OCI-LY7 (cell line): ENCODE results near the gene USP48. TPM values are rescaled to one million over a fixed set of nuclear protein-coding genes. Genes with fewer than 3 reads are reported as not detected.

Source experiments
- BruUV-seq: library from RNA; stranded (reverse); fragments of 400-500 nt; replicated peaks from 2 replicates; lab custom pipeline; 2021; lab: Mats Ljungman, UMichigan
- CTCF ChIA-PET: fragments of 300-600 bp; sonication (Branson Sonifier 250); formaldehyde crosslinking; loops from one replicate; lab custom pipeline; 2022; ENCODE audit warnings: antibody characterized with exemption; ENCODE audit not compliant: unreplicated experiment; lab: Charles Lee
- POLR2A ChIA-PET: fragments of 300-600 bp; sonication (Branson Sonifier 250); formaldehyde crosslinking; loops from one replicate; lab custom pipeline; 2022; ENCODE audit warnings: antibody characterized with exemption; lab: Charles Lee
- DNase-seq: peaks from one replicate; pipeline ENCODE4 v3.0.0-alpha.2; 2015; ENCODE audit warnings: low spot score
- H2AFZ ChIP-seq: fragments of 200-600 bp; sonication (generic), shearing (Covaris generic); 2 replicates; pipeline ENCODE4 v1.6.1; 2014; ENCODE audit warnings: mild to moderate bottlenecking, antibody characterized with exemption, low read length, moderate library complexity
- H3K27ac ChIP-seq: fragments of 200-600 bp; sonication (generic); 2 replicates; pipeline ENCODE4 v1.5.1; 2014; ENCODE audit warnings: mixed run types, low read depth, mild to moderate bottlenecking, moderate library complexity, low read length, inconsistent platforms; ENCODE audit not compliant: poor library complexity, severe bottlenecking
- H3K36me3 ChIP-seq: fragments of 200-600 bp; sonication (generic); 2 replicates; pipeline ENCODE4 v1.6.1; 2014; ENCODE audit warnings: mild to moderate bottlenecking, antibody characterized with exemption, low read length, moderate library complexity, mixed read lengths; ENCODE audit not compliant: insufficient read depth
- H3K4me1 ChIP-seq: fragments of 200-600 bp; sonication (generic); 2 replicates; pipeline ENCODE4 v1.5.1; 2014; ENCODE audit warnings: mild to moderate bottlenecking, low read length; ENCODE audit not compliant: insufficient read depth, poor library complexity, severe bottlenecking
- H3K4me2 ChIP-seq: fragments of 200-600 bp; sonication (generic); 2 replicates; pipeline ENCODE4 v1.6.1; 2014; ENCODE audit warnings: mild to moderate bottlenecking, low read length
- H3K4me3 ChIP-seq: fragments of 200-600 bp; sonication (generic); 2 replicates; pipeline ENCODE4 v1.5.1; 2014; ENCODE audit warnings: mild to moderate bottlenecking, low read depth, low read length; ENCODE audit not compliant: poor library complexity, severe bottlenecking
- H3K79me2 ChIP-seq: fragments of 200-600 bp; sonication (generic); 2 replicates; pipeline ENCODE4 v1.6.1; 2016; ENCODE audit warnings: low read depth, mild to moderate bottlenecking, low read length, moderate library complexity, mixed read lengths; ENCODE audit not compliant: insufficient read depth
- H3K9me2 ChIP-seq: fragments of 200-600 bp; sonication (generic); 2 replicates; pipeline ENCODE4 v1.6.1; 2016; ENCODE audit warnings: mild to moderate bottlenecking, low read length, mixed read lengths; ENCODE audit not compliant: insufficient read depth
- H3K9me3 ChIP-seq: fragments of 200-600 bp; sonication (generic); 2 replicates; pipeline ENCODE4 v1.6.1; 2014; ENCODE audit warnings: mild to moderate bottlenecking, mixed run types, low read length, mixed read lengths
- H4K20me1 ChIP-seq: fragments of 200-600 bp; sonication (generic); 2 replicates; pipeline ENCODE4 v1.6.1; 2014; ENCODE audit warnings: mild to moderate bottlenecking, antibody characterized with exemption, low read length, moderate library complexity, mixed read lengths; ENCODE audit not compliant: insufficient read depth
- EZH2phosphoT487 ChIP-seq: fragments of 200-600 bp; sonication (generic); IDR thresholded peaks from 2 replicates; pipeline ENCODE4 v1.6.1; 2018; ENCODE audit warnings: low read depth, borderline replicate concordance, mild to moderate bottlenecking, mixed run types, antibody characterized with exemption, low read length, moderate library complexity, mixed read lengths
- intact Hi-C: fragments of 100-400 bp; cut with micrococcal nuclease; formaldehyde crosslinking; loops from one replicate; pipeline ENCODE4 v1.10.0; 2022; ENCODE audit not compliant: unreplicated experiment
- total RNA-seq, 2 experiments: library from RNA; depleted of rRNA in 1 of 2; stranded (reverse); fragments of >200 nt in 1 of 2; shearing (Covaris generic) in 1 of 2; gene quantifications; 2 replicates each; pipeline ENCODE4 v1.2.3, GENCODE V29; 2014 to 2022
- TF ChIP-seq, protein P1 (sequence below): fragments of 200-600 bp; sonication (generic); conservative IDR thresholded peaks from 2 replicates; pipeline ENCODE4 v1.5.1; 2014; ENCODE audit warnings: mild to moderate bottlenecking, antibody characterized with exemption, low read length, moderate library complexity, mixed read lengths

The USP48 gene
- total RNA-seq, 2 experiments from 2014 or later = 45.0 to 98.3 TPM

DNA sequence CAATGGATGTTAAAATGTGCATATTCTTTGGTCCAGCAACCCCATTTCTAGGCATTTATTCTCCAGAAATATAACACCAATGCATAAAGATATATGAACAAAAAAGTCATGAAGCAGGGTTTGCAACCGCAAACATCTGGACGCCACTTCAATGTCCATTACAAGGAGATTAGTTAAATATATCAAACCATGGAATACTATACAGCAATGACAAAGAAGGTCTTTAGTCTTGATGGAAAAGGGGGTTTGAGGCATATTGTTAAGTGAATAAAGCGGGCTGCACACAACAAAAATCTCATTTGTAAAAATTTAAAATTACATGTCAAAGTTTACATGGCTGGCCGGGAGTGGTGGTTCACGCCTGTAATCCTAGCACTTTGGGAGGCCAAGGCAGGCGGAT lies 145.4 kb downstream of the USP48 start:
- H3K9me2 ChIP-seq = no peaks in the 10 kb centered on the region
- no peak overlapping the region for H3K27ac ChIP-seq
- H3K4me2 ChIP-seq = no peak overlapping the region
- H3K4me1 ChIP-seq = no peaks in the 10 kb centered on the region
- ChIA-PET POLR2A (no interaction called here), CTCF (no interaction called here)
- no peaks in the 10 kb centered on the region for H3K9me3 ChIP-seq
- no peaks in the 10 kb centered on the region for H4K20me1 ChIP-seq
- H3K36me3 ChIP-seq = no peaks in the 10 kb centered on the region
- BruUV-seq = no TSS peak
- intact Hi-C loops = no loop called here
- TF ChIP-seq EZH2phosphoT487 = no peak
- TF ChIP-seq, protein P1, sequence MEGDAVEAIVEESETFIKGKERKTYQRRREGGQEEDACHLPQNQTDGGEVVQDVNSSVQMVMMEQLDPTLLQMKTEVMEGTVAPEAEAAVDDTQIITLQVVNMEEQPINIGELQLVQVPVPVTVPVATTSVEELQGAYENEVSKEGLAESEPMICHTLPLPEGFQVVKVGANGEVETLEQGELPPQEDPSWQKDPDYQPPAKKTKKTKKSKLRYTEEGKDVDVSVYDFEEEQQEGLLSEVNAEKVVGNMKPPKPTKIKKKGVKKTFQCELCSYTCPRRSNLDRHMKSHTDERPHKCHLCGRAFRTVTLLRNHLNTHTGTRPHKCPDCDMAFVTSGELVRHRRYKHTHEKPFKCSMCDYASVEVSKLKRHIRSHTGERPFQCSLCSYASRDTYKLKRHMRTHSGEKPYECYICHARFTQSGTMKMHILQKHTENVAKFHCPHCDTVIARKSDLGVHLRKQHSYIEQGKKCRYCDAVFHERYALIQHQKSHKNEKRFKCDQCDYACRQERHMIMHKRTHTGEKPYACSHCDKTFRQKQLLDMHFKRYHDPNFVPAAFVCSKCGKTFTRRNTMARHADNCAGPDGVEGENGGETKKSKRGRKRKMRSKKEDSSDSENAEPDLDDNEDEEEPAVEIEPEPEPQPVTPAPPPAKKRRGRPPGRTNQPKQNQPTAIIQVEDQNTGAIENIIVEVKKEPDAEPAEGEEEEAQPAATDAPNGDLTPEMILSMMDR = no peak
- DNase-seq = no peak
- no peak overlapping the region for H3K4me3 ChIP-seq
- H3K79me2 ChIP-seq = no peaks in the 10 kb centered on the region
- no peak overlapping the region for H2AFZ ChIP-seq

DNA sequence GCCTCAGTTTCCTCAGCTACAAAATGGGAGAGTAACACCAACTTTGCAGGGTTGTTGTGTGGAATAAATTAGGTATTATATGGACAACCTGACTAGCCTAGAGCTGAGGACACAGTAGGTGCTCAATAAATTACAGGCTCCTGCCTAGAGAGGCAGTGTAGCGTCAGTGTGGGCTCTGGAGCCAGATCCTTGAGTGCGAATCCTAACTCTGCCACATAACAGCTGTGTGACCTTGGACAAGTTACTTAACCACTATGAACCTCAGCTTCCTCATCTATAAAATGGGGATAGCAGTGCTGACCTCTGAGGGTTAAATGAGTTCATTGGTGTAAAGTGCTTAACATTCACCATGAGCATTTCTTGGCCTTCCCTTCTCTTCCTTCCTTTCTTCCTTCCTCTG lies 146.9 kb downstream of the USP48 start:
- BruUV-seq = no TSS peak
- Histone ChIP-seq H3K9me2 (no peaks in the 10 kb centered on the region), H3K4me2 (no peak overlapping the region), H3K79me2 (no peaks in the 10 kb centered on the region), H3K4me3 (no peak overlapping the region), H3K27ac (no peak overlapping the region), H3K4me1 (no peaks in the 10 kb centered on the region), H2AFZ (no peak overlapping the region), H3K36me3 (no peaks in the 10 kb centered on the region), H4K20me1 (no peaks in the 10 kb centered on the region), H3K9me3 (no peaks in the 10 kb centered on the region)
- DNase-seq = no peak
- ChIA-PET CTCF (no interaction called here), POLR2A (no interaction called here)
- no peak for TF ChIP-seq EZH2phosphoT487
- TF ChIP-seq, protein P1 = no peak
- intact Hi-C loops = no loop called here

DNA sequence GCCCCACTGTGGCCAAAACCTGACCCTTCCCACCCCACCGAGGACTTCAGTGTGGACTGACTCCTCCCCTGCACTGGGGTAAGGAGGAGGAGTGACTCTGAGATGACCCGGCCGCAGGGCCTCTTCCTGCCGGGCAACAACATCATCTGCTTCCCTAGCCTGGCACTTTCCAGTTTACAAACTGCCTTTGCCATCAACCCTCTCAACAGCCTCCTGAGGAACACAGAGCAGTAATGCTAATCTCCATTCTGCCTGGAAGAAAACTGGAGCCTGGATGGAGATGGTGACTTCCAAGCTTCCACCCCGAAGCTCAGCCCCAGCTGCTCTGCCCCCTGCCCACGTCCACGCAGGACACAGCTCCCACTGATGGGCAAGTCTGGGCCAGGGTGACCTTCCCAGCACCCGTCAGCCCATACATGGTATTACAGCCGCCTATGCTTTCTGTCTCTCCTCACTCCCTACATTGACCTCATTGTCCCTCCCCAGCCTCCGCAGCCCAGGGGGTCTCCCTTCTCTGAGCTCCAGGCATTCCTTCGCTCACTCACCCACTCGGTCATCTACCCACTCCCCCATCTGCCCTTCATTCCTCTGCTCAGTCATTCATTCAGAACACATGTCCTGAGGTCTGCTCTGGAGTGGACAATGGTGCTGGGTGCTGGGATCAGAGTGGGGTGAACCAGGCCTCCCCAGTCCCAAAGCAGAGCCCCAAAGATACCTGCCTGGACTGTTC lies 148.0 kb downstream of the USP48 start:
- H3K79me2 ChIP-seq = no peaks in the 10 kb centered on the region
- H3K9me3 ChIP-seq = no peaks in the 10 kb centered on the region
- intact Hi-C loops = no loop called here
- DNase-seq = no peak
- H3K4me3 ChIP-seq = no peak overlapping the region
- H3K36me3 ChIP-seq = no peaks in the 10 kb centered on the region
- POLR2A ChIA-PET = no interaction called here
- no peak overlapping the region for H3K4me2 ChIP-seq
- H3K27ac ChIP-seq = no peak overlapping the region
- CTCF ChIA-PET = no interaction called here
- no peak overlapping the region for H2AFZ ChIP-seq
- TF ChIP-seq, protein P1 = no peak
- no peak for TF ChIP-seq EZH2phosphoT487
- no peaks in the 10 kb centered on the region for H3K4me1 ChIP-seq
- H4K20me1 ChIP-seq = no peaks in the 10 kb centered on the region
- no TSS peak for BruUV-seq
- no peaks in the 10 kb centered on the region for H3K9me2 ChIP-seq
